Measurements from ENCODE around the gene SMPDL3A. TPM values are rescaled to one million over a fixed set of nuclear protein-coding genes. Genes with fewer than 3 reads are reported as not detected.
A peak's percentile ranks its signal among the peaks of the same experiment; 100 is the strongest.

SMPDL3A gene
- total and polyA plus RNA-seq, 12 donors: 10.2 to 51.8 (median 34.0) TPM

GRCh38 chr6:122783401-122783800 is 5.7 kb upstream of the SMPDL3A start:
- no peaks in the 10 kb centered on the region for H3K36me3 ChIP-seq (replicated peaks in 1 of 2)
- intact Hi-C loops (cut with DNase I): no loop called here

DNA sequence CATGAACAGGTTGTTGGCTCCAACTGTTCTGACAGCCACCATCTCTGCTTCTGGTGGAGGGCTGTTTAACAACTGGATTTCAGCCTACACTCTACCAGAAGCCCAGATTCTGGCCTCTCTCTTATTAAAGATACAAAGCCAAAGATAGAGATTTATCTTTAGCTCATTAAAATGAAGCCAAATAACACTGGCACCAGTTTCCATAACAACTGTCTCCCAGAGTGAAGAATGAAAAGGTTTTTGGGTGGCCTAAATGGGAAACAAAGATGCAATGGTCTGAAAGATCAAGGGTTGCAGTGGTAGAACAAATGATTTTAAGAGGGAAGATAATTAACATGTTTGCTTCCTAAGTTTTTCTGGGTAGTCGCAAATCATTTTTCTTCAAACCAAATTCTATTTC is 3.2 kb upstream of the SMPDL3A start:
- Histone ChIP-seq H3K4me3 (no peak overlapping the region), H3K9me3 (replicated peaks in 1 of 3) (no peaks in the 10 kb centered on the region), H3K36me3 (replicated peaks in 1 of 2) (no peaks in the 10 kb centered on the region), H3K27ac (no peak overlapping the region), H3K4me1 (replicated peaks in 1 of 2) (peaks cover 6 to 12% of the 10 kb centered on the region in 2 donors), H3K27me3 (no peaks in the 10 kb centered on the region)
- 91 to 95% (median 95%) methylated on average over 1 of the region's 1 CpG for WGBS, 4 donors
- intact Hi-C loops (cut with DNase I): no loop called here
- TF ChIP-seq, protein P1, sequence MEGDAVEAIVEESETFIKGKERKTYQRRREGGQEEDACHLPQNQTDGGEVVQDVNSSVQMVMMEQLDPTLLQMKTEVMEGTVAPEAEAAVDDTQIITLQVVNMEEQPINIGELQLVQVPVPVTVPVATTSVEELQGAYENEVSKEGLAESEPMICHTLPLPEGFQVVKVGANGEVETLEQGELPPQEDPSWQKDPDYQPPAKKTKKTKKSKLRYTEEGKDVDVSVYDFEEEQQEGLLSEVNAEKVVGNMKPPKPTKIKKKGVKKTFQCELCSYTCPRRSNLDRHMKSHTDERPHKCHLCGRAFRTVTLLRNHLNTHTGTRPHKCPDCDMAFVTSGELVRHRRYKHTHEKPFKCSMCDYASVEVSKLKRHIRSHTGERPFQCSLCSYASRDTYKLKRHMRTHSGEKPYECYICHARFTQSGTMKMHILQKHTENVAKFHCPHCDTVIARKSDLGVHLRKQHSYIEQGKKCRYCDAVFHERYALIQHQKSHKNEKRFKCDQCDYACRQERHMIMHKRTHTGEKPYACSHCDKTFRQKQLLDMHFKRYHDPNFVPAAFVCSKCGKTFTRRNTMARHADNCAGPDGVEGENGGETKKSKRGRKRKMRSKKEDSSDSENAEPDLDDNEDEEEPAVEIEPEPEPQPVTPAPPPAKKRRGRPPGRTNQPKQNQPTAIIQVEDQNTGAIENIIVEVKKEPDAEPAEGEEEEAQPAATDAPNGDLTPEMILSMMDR (IDR thresholded peaks at IDR 0.05): no peak
- TF ChIP-seq POLR2A (IDR thresholded peaks at IDR 0.05): no peak
- no peak for DNase-seq

More at GRCh38 chr6:122783401-122783800, 5.7 kb upstream of the SMPDL3A start:
- Histone ChIP-seq H3K27ac (no peak overlapping the region), H3K4me1 (replicated peaks in 1 of 2) (peaks cover under 1 to 2% of the 10 kb centered on the region in 2 donors), H3K4me3 (no peak overlapping the region), H3K27me3 (no peaks in the 10 kb centered on the region), H3K9me3 (replicated peaks in 1 of 3) (no peaks in the 10 kb centered on the region)
- TF ChIP-seq, protein P1 (IDR thresholded peaks at IDR 0.05): no peak
- no peak for TF ChIP-seq POLR2A (IDR thresholded peaks at IDR 0.05)
- 71 to 83% (median 76%) methylated on average over 4 of the region's 4 CpGs for WGBS, 4 donors
- DNase-seq: no peak

DNA sequence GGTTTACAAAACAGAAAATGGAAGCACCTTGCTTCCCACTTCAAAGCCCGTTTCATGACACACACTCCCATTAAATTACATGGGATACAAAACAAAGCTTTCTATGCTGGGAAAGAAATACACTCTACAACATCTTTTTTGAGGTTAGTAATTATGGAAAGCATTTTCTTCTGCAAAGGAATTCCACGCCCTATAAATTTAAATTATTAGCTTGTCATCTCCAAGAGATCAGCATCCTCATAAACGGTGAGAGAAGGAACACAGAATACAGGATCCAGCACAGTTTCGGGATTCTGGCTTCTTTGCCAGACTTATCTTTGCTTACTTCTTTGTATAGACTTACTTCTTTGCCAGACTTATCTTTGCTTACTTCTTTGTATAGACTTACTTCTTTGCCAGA is 1.3 kb upstream of the SMPDL3A start:
- 83 to 89% (median 88%) methylated on average over 4 of the region's 4 CpGs for WGBS, 4 donors
- TF ChIP-seq, protein P1 (IDR thresholded peaks at IDR 0.05): no peak
- TF ChIP-seq POLR2A (IDR thresholded peaks at IDR 0.05): no peak
- H3K36me3 ChIP-seq (replicated peaks in 1 of 2): no peaks in the 10 kb centered on the region
- H3K27me3 ChIP-seq: no peaks in the 10 kb centered on the region
- no peak overlapping the region for H3K4me3 ChIP-seq
- DNase-seq: no peak
- H3K9me3 ChIP-seq (replicated peaks in 1 of 3): no peaks in the 10 kb centered on the region
- peak overlapping the region in 1 of 5 donors; percentile 98 for H3K27ac ChIP-seq
- intact Hi-C loops (cut with DNase I): no loop called here
- H3K4me1 ChIP-seq (replicated peaks in 1 of 2): peaks cover 9 to 29% of the 10 kb centered on the region in 2 donors

GRCh38 chr6:122788208-122788607 is 850 bp upstream of the SMPDL3A start:
- H3K4me3 ChIP-seq: no peak overlapping the region
- intact Hi-C loops (cut with DNase I): no loop called here
- H3K9me3 ChIP-seq (replicated peaks in 1 of 3): no peaks in the 10 kb centered on the region
- H3K36me3 ChIP-seq (replicated peaks in 1 of 2): no peaks in the 10 kb centered on the region
- WGBS, 4 donors: 55 to 75% (median 59%) methylated on average over 6 of the region's 6 CpGs
- H3K27me3 ChIP-seq: no peaks in the 10 kb centered on the region
- H3K27ac ChIP-seq: peak overlapping the region in 4 of 5 donors; percentile 95 to 99 (median 98)
- peaks cover 9 to 29% of the 10 kb centered on the region in 2 donors for H3K4me1 ChIP-seq (replicated peaks in 1 of 2)
- no peak for TF ChIP-seq POLR2A (IDR thresholded peaks at IDR 0.05)
- TF ChIP-seq, protein P1 (IDR thresholded peaks at IDR 0.05): no peak
- DNase-seq: no peak
